Cardiac fibroblast (primary cell): Measurements from ENCODE around the gene ALCAM.
"Not testable (repeated sequence)": the region's sequence is repeated elsewhere in the genome, so short reads cannot be mapped to it uniquely, and the experiment has no call there.

Experiments
- DNase-seq, 2 donors: peaks; one replicate each; pipeline versions ENCODE4 v3.0.0 to v3.0.0-alpha.2; 2010; ENCODE audit warnings: low read depth in 2 of 2
- H3K4me3 ChIP-seq, 2 donors: replicated peaks in 1 of 2; 1 replicate in 1 of 2; 2 replicates in 1 of 2; pipeline ENCODE4 v1.5.1; 2011; ENCODE audit warnings: low read depth in 2 of 2, low read length in 2 of 2, mild to moderate bottlenecking in 2 of 2, moderate library complexity in 1 of 2
- TF ChIP-seq, protein P1 (sequence below): IDR thresholded peaks from one replicate; pipeline ENCODE4 v1.5.1; 2011; ENCODE audit warnings: low read depth, mild to moderate bottlenecking, low read length, inconsistent platforms

ALCAM gene

GRCh38 chr3:105385819-105386508, 19.3 kb downstream of the ALCAM start:
- H3K4me3 ChIP-seq: no peak overlapping the region
- TF ChIP-seq, protein P1, sequence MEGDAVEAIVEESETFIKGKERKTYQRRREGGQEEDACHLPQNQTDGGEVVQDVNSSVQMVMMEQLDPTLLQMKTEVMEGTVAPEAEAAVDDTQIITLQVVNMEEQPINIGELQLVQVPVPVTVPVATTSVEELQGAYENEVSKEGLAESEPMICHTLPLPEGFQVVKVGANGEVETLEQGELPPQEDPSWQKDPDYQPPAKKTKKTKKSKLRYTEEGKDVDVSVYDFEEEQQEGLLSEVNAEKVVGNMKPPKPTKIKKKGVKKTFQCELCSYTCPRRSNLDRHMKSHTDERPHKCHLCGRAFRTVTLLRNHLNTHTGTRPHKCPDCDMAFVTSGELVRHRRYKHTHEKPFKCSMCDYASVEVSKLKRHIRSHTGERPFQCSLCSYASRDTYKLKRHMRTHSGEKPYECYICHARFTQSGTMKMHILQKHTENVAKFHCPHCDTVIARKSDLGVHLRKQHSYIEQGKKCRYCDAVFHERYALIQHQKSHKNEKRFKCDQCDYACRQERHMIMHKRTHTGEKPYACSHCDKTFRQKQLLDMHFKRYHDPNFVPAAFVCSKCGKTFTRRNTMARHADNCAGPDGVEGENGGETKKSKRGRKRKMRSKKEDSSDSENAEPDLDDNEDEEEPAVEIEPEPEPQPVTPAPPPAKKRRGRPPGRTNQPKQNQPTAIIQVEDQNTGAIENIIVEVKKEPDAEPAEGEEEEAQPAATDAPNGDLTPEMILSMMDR: no peak
- no peak for DNase-seq

GRCh38 chr3:105387122-105387751, 20.5 kb downstream of the ALCAM start:
- DNase-seq: peak in 1 of 2 donors; percentile 73
- TF ChIP-seq, protein P1: no peak
- H3K4me3 ChIP-seq: no peak overlapping the region

DNA sequence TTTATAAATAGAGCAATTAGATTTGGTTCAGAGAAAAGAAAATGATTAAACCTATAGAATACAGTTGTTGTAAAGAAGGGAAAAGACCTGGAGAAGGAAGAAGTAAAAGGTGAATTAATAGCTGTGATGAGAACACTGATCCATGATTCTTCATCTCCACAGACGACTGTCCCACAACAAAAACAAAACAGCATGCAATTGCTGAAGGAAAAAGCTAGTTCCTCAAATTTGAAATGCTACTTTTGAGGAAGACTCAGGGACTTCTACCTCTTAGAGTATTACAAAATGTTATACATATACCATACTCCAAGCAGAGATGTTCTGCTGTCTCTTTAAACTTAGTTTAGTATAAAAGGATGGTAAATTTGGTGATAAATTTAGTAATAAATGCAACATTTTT, 21.5 kb downstream of the ALCAM start:
- no peak overlapping the region for H3K4me3 ChIP-seq
- no peak for DNase-seq
- TF ChIP-seq, protein P1: no peak

GRCh38 chr3:105389759-105390158, 23.1 kb downstream of the ALCAM start:
- H3K4me3 ChIP-seq, DNase-seq: not testable (repeated sequence)

- DNase-seq, H3K4me3 ChIP-seq: not testable (repeated sequence)
Measured at GRCh38 chr3:105392598-105392997, 25.9 kb downstream of the ALCAM start.

GRCh38 chr3:105394177-105394576, 27.5 kb downstream of the ALCAM start:
- TF ChIP-seq, protein P1: no peak
- DNase-seq: peak; percentile 85 to 97
- no peak overlapping the region for H3K4me3 ChIP-seq

DNA sequence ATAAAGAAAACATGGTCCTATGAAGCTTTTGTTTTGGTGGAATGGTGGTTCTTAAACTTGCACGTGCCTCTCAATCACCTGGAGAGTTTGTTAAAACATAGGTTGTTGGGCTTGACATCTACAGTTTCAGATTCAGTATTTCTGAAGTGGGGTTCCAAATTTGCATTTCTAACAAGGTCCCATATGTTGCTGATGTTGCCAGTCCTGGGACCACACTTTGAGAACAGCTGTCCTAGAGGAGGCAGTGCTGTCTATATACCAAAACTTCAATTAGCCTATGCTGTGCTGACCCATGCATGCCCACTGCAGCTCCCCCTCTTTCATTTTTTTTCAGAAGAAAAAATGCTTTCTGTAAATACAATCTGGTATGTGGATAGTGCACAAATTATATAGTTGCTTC, 31.3 kb downstream of the ALCAM start:
- no peak for DNase-seq
- TF ChIP-seq, protein P1: no peak
- H3K4me3 ChIP-seq: no peak overlapping the region

DNA sequence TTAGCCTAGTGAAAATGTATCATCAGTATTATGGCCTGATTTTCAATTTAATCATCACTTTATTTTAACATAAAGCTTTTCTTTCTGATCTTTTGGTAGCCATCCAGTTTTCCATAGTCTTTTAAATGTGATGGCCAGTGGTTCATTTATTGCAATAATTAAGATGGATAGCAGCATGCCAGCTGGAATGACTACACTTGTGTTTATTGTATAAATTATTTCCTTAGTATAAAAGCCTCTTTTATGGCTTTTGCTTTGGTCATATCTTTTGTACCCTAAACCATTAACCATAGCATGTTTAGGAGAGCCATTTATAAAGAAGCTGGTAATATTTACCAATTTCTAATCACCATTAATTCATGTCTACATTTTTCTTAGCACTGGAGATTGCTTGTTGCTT, 31.7 kb downstream of the ALCAM start:
- no peak for DNase-seq
- H3K4me3 ChIP-seq: no peak overlapping the region
- TF ChIP-seq, protein P1: no peak
